Measurements from ENCODE around the gene KLF1. TPM values are rescaled to one million over a fixed set of nuclear protein-coding genes. Genes with fewer than 3 reads are reported as not detected.

KLF1 gene
- total RNA-seq, 1 experiment from 2014 or later = 0.22 TPM

DNA sequence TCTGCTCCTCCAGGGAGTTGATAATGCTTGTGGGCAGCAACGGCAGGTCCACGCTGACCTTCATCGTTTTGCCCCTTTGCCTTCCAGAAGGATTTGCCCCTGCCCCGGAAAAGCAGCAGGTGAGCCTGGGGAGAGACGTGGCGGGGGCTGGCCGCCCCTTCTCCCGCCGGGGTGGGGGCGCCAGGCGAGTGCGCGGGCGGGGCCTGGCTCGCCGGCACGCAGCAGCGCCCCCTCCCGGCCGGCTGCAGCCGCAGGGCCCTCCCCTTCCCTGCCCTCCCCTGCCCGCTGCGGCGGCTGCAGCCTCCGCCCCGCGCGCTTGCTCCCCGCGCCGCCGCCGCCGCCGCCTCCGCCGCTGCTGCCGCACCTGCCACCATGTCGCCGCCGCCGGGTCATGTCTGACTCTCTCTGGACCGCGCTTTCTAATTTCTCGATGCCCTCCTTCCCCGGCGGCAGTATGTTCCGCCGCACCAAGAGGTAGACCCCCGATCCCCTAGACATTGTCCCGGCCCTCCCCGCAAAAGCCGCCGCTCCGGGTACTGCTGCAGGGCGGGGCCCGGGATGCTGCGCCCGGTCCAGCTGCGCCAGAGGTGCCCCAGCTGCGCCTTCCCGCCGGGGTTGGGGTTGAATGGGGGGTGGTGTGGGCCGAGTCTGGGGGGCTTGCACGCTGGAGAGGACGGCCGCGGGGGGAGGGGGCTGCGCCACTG, 48.7 kb downstream of the KLF1 start, which contains the start of gene MAST1:
Gene MAST1 (plus strand): TSS at position 334 of the 704 bp plus-strand sequence. CDS start 58 bp downstream, at position 392.
- Histone ChIP-seq H3K27ac (no peak within 1 kb of the TSS), H3K9me3 (ENCODE audit: insufficient read depth, low read depth) (no peaks in the 10 kb centered on the region), H2AFZ (peak within 1 kb of the TSS; percentile 81; the same call in 1 of the 2 replicates), H3K4me2 (peak within 1 kb of the TSS; percentile 92), H3K27me3 (ENCODE audit: insufficient read depth, low read depth) (peaks cover 5% of the 10 kb centered on the region; the same call in 1 of the 2 replicates), H3K79me2 (ENCODE audit: low read depth) (no peaks in the 10 kb centered on the region), H3K4me3 (peak within 1 kb of the TSS; percentile 75), H3F3A (ENCODE audit: insufficient read depth, low read depth) (peaks cover 50% of the 10 kb centered on the region), H3K4me1 (replicated peaks; ENCODE audit: insufficient read depth) (peaks cover 14% of the 10 kb centered on the region), H3K36me3 (ENCODE audit: low read depth) (no peaks in the 10 kb centered on the region), H4K20me1 (ENCODE audit: insufficient read depth) (no peaks in the 10 kb centered on the region), H3K9me2 (ENCODE audit: insufficient read depth) (no peaks in the 10 kb centered on the region)
- ChIA-PET CTCF (no interaction called here), POLR2A (ENCODE audit: unreplicated experiment) (no interaction called here)
- peak in 1 of 2 experiments; percentile 65 for DNase-seq
- TF ChIP-seq, protein P1, sequence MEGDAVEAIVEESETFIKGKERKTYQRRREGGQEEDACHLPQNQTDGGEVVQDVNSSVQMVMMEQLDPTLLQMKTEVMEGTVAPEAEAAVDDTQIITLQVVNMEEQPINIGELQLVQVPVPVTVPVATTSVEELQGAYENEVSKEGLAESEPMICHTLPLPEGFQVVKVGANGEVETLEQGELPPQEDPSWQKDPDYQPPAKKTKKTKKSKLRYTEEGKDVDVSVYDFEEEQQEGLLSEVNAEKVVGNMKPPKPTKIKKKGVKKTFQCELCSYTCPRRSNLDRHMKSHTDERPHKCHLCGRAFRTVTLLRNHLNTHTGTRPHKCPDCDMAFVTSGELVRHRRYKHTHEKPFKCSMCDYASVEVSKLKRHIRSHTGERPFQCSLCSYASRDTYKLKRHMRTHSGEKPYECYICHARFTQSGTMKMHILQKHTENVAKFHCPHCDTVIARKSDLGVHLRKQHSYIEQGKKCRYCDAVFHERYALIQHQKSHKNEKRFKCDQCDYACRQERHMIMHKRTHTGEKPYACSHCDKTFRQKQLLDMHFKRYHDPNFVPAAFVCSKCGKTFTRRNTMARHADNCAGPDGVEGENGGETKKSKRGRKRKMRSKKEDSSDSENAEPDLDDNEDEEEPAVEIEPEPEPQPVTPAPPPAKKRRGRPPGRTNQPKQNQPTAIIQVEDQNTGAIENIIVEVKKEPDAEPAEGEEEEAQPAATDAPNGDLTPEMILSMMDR (conservative IDR thresholded peaks at IDR 0.05) = peak; percentile 58
- no peak for TF ChIP-seq EZH2 (IDR thresholded peaks at IDR 0.05; ENCODE audit: low read depth)
- BruUV-seq (replicated peaks) = no TSS peak
- intact Hi-C loops (cut with micrococcal nuclease; ENCODE audit: unreplicated experiment) = no loop called here

DNA sequence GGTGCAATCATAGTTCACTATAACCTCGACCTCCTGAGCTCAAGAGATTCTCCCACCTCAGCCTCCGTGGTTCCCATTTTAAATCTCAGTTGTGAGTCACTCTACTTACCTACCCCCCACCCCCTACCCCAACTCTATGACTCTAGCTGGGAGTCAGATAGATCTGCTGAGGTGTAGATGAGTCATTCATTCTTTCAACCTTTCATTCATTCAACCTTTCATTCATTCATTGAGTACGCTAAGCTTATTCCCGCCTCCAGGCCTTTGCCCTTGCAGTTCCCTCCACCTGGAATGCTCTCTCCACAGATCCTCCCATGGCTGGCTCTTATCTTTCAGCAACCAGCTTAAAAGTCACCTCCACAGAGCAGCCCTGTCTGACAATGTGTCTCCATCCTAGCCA, 49.8 kb downstream of the KLF1 start:
- peaks cover 8% of the 10 kb centered on the region; the same call in 1 of the 2 replicates for H3K27me3 ChIP-seq (ENCODE audit: insufficient read depth, low read depth)
- no peak for DNase-seq
- TF ChIP-seq, protein P1 (conservative IDR thresholded peaks at IDR 0.05) = no peak
- no peak for TF ChIP-seq EZH2 (IDR thresholded peaks at IDR 0.05; ENCODE audit: low read depth)
- BruUV-seq (replicated peaks) = no TSS peak
- H3K27ac ChIP-seq = no peak overlapping the region
- peaks cover 57% of the 10 kb centered on the region for H3F3A ChIP-seq (ENCODE audit: insufficient read depth, low read depth)
- no peaks in the 10 kb centered on the region for H3K36me3 ChIP-seq (ENCODE audit: low read depth)
- no peaks in the 10 kb centered on the region for H3K79me2 ChIP-seq (ENCODE audit: low read depth)
- peaks cover 21% of the 10 kb centered on the region for H3K4me1 ChIP-seq (replicated peaks; ENCODE audit: insufficient read depth)
- ChIA-PET POLR2A (ENCODE audit: unreplicated experiment) (interaction anchor here (0.5 to 0.6 kb wide), 2 partner anchors 43 to 71 kb away, joined by 6 to 20 read pairs; no protein-coding TSS in a partner anchor), CTCF (interaction anchor here (1.0 kb wide), 2 partner anchors 41 to 44 kb away, joined by 4 to 7 read pairs; no protein-coding TSS in a partner anchor)
- H3K9me2 ChIP-seq (ENCODE audit: insufficient read depth) = no peaks in the 10 kb centered on the region
- no peak overlapping the region for H2AFZ ChIP-seq
- no peak overlapping the region for H3K4me2 ChIP-seq
- no peaks in the 10 kb centered on the region for H4K20me1 ChIP-seq (ENCODE audit: insufficient read depth)
- intact Hi-C loops (cut with micrococcal nuclease; ENCODE audit: unreplicated experiment) = no loop called here
- H3K4me3 ChIP-seq = no peak overlapping the region
- H3K9me3 ChIP-seq (ENCODE audit: insufficient read depth, low read depth) = no peaks in the 10 kb centered on the region

DNA sequence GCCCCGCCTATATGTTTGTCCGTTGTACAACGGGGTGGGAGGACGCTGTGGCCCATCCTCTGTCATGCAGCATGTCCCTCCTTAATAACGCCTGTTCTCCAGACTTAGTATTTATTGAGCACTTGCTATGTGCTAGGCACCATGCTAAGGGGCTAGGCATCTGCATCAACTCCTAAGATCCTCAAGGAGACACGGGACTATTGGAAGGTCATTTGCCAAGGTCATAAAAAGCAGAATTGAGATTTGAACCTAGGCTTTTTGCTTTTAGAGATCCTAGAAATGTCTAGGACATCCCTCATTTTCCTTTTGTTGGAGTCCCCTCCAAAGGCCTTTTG, 50.5 kb downstream of the KLF1 start:
- CTCF ChIA-PET = interaction anchor here (1.0 kb wide), 1 partner anchor 43 kb away, joined by 4 read pairs; no protein-coding TSS in a partner anchor
- H3K9me2 ChIP-seq (ENCODE audit: insufficient read depth) = no peaks in the 10 kb centered on the region
- H3K27ac ChIP-seq = no peak overlapping the region
- H4K20me1 ChIP-seq (ENCODE audit: insufficient read depth) = no peaks in the 10 kb centered on the region
- no TSS peak for BruUV-seq (replicated peaks)
- H3F3A ChIP-seq (ENCODE audit: insufficient read depth, low read depth) = peaks cover 59% of the 10 kb centered on the region
- no peaks in the 10 kb centered on the region for H3K79me2 ChIP-seq (ENCODE audit: low read depth)
- H3K4me3 ChIP-seq = no peak overlapping the region
- POLR2A ChIA-PET (ENCODE audit: unreplicated experiment) = interaction anchor here (0.6 kb wide), 1 partner anchor 70 kb away, joined by 6 read pairs; no protein-coding TSS in a partner anchor
- intact Hi-C loops (cut with micrococcal nuclease; ENCODE audit: unreplicated experiment) = no loop called here
- H3K36me3 ChIP-seq (ENCODE audit: low read depth) = no peaks in the 10 kb centered on the region
- no peak for DNase-seq
- H3K9me3 ChIP-seq (ENCODE audit: insufficient read depth, low read depth) = no peaks in the 10 kb centered on the region
- peaks cover 21% of the 10 kb centered on the region for H3K4me1 ChIP-seq (replicated peaks; ENCODE audit: insufficient read depth)
- TF ChIP-seq EZH2 (IDR thresholded peaks at IDR 0.05; ENCODE audit: low read depth) = no peak
- TF ChIP-seq, protein P1 (conservative IDR thresholded peaks at IDR 0.05) = no peak
- peaks cover 15% of the 10 kb centered on the region; the same call in 1 of the 2 replicates for H3K27me3 ChIP-seq (ENCODE audit: insufficient read depth, low read depth)
- H3K4me2 ChIP-seq = peak overlapping the region; percentile 50; the same call in 1 of the 2 replicates
- no peak overlapping the region for H2AFZ ChIP-seq

Measured in PC-9 (cell line).